HG03469 (cell line): Measurements from ENCODE around the gene CALCA.

Experiments used
- ATAC-seq: cut with Tn5 transposase; IDR thresholded peaks from one replicate; pipeline ENCODE4 v1.9.1; 2021; ENCODE audit warnings: mild to moderate bottlenecking, moderate library complexity, moderate number of reproducible peaks; ENCODE audit not compliant: unreplicated experiment

Gene CALCA

DNA sequence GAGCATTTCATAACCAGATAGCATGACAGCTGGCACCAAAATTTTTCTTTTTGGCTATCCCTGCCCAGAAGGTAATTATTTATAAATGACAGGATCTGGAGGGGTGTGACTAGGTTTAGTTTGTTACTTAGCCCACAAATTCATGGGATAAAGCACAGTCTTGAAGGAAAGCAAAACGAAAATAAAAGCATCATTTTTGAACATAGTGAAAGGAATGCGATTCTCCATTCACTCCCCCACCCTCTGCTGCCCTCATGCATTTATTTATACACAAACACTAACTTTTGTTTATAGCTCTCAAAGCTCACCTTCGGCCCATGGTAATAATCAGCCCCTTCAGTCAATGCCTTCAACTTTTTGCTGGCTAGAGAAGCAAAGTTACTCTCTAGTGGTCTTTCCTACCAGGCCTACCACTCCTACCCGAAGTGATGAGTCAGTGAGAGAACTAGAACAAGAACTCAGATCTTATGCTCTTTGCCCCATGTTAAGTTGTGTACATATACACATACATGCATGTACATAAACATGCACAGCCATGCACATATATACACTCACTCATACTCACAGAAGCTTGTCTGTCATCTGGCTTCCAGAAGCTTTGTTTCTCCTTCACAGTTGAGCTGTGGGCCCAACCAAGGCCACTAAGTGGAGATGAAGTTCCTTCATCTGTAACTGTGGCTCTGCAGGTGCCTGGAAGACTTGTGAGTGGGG is 22.6 kb downstream of the CALCA start:
- no peak for ATAC-seq

DNA sequence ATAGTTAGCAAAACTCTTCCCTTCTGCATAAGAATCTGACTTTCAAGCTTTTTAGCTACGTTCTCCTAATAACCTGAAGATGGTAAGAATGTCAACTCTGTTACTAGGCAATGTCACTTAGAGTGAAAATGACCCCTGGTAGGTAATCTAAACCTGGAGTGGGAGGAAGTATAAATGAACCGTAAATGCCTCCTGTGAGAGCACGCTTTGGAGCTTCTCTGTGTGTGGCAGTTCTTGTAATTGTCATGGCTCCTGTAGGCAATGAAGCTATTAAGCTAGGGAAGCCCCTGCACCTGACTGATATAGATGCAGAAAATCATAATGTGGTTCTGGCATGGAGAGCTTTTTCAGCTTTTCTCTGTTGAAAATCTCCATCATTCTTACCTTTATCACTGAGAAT is 29.4 kb downstream of the CALCA start:
- ATAC-seq, result no peak

DNA sequence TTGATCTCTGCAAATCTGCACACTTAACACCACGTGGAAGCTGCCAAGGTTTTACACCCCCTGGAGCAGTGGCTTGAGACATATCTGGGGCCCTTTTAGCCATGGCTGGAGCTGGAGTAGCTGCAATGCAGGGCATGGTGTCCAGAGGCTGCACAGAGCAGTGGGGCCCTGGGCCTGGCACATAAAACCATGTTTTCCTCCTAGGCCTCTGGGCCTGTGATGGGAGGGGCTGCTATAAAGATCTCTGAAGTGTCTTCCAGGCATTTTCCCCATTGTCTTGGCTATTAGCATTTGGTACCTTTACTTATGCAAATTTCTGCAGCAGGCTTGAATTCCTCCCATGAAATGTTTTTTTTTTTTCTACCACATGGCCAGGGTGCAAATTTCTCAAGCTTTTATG is 33.2 kb downstream of the CALCA start:
- ATAC-seq, result no peak

DNA sequence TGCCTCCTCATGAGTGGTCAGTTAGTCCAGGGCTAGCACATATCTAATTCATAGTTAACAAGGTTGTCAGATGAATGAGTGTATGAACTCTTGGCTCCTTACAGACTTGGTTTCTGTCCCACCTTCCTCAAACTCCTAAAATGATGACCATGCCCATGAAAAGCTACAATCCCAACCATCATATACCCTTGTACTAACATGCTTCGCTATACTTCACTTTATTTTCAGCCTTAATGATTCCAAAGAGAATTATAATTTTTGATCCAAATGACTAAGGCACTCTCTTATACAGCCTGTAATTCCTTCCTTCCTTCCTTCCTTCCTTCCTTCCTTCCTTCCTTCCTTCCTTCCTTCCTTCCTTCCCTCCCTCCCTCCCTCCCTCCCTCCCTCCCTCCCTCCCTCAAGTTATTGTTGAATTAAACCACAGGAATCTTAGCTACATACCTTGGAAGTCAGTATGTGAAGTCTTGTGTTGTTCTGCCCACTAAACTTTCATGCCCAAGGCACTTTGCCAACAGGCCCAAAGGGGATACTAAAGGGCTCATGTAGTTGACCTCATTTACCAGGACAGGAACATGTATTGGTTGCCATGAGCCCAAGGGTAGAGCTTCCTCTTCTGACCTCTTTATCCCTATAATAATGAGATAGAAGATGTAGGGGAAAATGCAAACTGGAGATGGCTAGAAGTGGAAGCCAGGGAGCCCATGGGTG is 37.4 kb downstream of the CALCA start:
- ATAC-seq, result no peak

DNA sequence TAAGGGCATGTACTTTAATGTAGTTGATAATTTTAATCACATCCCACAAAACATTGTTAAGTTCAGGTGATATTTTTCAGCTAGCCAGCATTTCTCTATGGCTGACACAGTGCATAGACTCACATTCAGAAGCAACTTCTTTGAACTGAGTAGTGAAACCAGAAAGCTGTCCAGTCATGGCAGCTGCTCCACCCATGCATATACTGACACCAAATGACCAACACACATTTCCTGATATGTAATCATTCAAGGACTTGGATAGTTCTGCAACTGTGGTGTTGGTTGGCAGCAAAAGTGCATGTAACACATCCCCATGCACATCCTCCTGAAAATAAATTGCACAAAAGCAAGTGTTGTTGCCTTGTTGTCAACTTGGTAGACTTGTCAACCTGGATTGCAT is 39.7 kb downstream of the CALCA start:
- ATAC-seq, result no peak

DNA sequence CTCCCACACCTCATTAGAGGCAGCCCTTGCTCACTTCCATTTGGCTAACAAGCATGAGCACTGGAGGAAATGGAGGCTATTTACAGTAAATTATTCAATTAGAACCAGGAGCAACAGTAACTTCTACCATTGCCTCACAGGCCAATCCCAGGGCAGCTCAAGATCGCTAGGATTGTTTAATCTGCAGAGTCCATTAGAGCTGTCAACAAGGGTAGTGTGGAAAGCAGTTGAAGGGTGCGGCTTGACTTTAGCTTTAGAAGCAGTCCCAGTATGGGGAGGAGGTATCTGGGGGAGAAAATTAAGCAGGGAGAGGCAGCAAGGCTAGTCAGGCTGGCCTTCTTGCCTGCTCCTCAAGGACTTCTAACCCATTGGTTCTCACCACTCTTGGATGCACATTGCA is 41.8 kb downstream of the CALCA start:
- no peak for ATAC-seq

DNA sequence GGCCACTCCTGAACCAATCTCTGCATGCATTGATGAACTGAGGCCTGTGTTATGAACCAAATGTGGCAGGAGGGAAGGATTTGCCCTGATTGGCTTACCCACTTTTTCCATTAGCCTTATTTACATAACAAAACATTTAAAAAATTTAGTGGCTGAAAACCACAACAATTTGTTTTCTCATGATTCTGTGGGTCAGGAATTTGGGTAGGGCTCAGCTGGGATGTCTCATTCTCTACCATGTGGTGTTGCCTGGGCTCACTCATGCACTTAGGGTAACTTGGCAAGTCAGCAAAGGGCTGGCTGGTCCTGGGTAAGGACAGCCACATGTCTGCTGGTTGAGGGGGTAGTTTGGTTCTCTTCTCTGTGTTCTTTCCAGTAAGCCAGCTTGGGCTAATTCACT is 45.0 kb downstream of the CALCA start:
- no peak for ATAC-seq

DNA sequence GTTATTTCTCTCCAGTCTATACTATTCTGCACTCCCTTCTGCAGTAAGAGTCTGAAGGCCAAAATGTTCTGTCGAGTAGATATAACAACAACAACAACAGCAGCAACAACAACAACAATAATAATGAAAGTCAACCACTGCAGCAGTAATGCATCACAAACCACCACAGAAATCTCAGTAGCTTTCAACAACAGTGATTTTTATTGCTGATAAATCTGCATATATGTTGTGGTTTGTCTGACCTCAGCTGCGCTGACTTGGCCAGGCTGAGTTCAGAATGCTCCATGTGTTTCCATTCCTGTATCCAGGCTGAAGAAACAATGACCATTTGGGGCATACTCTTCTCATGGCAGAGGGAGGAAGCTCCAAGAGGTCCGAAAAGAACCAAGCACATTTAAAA is 47.8 kb downstream of the CALCA start:
- ATAC-seq, result no peak
